ENCODE data around the gene TNF. TPM values are rescaled to one million over a fixed set of nuclear protein-coding genes. Genes with fewer than 3 reads are reported as not detected.

The TNF gene
- total RNA-seq, 1 experiment from 2014 or later: not detected

GRCh38 chr6:31541658-31542521, 33.5 kb upstream of the TNF start, which contains the start of gene DDX39B:
Gene DDX39B (minus strand): TSS chr6:31542003. CDS start chr6:31540532, 1,471 bp downstream.
- H2AK5ac ChIP-seq (ENCODE audit: insufficient read length, low read length): peak within 1 kb of the TSS; percentile 56
- H3K4me1 Mint-ChIP-seq: peaks cover 45 to 49% of the 10 kb centered on the region in 2 experiments
- H3K23ac ChIP-seq (ENCODE audit: insufficient read length, low read depth, low read length): no peak within 1 kb of the TSS
- H3K27me3 ChIP-seq (ENCODE audit: insufficient read depth, low read length): no peaks in the 10 kb centered on the region
- peak within 1 kb of the TSS; percentile 59 for H3K4me2 ChIP-seq (ENCODE audit: insufficient read depth, insufficient read length, low read length)
- peak; percentile 96 for DNase-seq
- no peak within 1 kb of the TSS for H2BK20ac ChIP-seq (ENCODE audit: low read depth, low read length, poor library complexity, severe bottlenecking)
- H3K4me3 Mint-ChIP-seq: peak within 1 kb of the TSS; percentile 98 to 99
- peak within 1 kb of the TSS; percentile 87 for H2BK120ac ChIP-seq (ENCODE audit: low read depth, low read length, poor library complexity, severe bottlenecking)
- no peaks in the 10 kb centered on the region for H3K27me3 Mint-ChIP-seq (ENCODE audit: low read depth)
- H3K9me3 Mint-ChIP-seq: no peaks in the 10 kb centered on the region; a peak in 1 of 5 replicates
- H4K91ac ChIP-seq (ENCODE audit: insufficient read length, low read depth, low read length): peak within 1 kb of the TSS; percentile 9
- peak within 1 kb of the TSS; percentile 96 for H3K27ac ChIP-seq (ENCODE audit: insufficient read length, low read depth, low read length)
- peaks cover 2% of the 10 kb centered on the region; the same call in 1 of the 2 replicates for H3K4me1 ChIP-seq (ENCODE audit: insufficient read depth, low read length)
- H2BK5ac ChIP-seq (ENCODE audit: insufficient read length, low read length): peak within 1 kb of the TSS; percentile 100
- peak within 1 kb of the TSS; percentile 80 for H3K56ac ChIP-seq (ENCODE audit: insufficient read length, low read depth, low read length)
- H4K20me1 ChIP-seq (ENCODE audit: control insufficient read depth, insufficient read depth, insufficient read length): no peaks in the 10 kb centered on the region
- H4K8ac ChIP-seq (replicated peaks; ENCODE audit: insufficient read length, low read depth, low read length): peak within 1 kb of the TSS; percentile 85
- H3K36me3 Mint-ChIP-seq (ENCODE audit: insufficient read depth in 1 of 3, low read depth in 3 of 3): peaks cover 39 to 46% (median 46%) of the 10 kb centered on the region in 3 experiments
- no peaks in the 10 kb centered on the region for H3K9me3 ChIP-seq (ENCODE audit: control insufficient read depth, low read depth, low read length)
- peak within 1 kb of the TSS; percentile 91 for H3T11ph ChIP-seq (ENCODE audit: low read length)
- H3K18ac ChIP-seq (ENCODE audit: insufficient read length, low read depth, low read length): peak within 1 kb of the TSS; percentile 96
- H4K5ac ChIP-seq (ENCODE audit: insufficient read length, low read depth, low read length): peak within 1 kb of the TSS; percentile 99
- H3K79me2 ChIP-seq (ENCODE audit: insufficient read depth, low read length): peaks cover 31% of the 10 kb centered on the region
- no CpG with 5 or more reads among the region's 43 CpGs for WGBS (ENCODE audit: extremely low coverage, insufficient read length, low lambda C conversion rate)
- H2BK12ac ChIP-seq (ENCODE audit: insufficient read length, low read depth, low read length): peak within 1 kb of the TSS; percentile 82
- TF ChIP-seq, protein P1, sequence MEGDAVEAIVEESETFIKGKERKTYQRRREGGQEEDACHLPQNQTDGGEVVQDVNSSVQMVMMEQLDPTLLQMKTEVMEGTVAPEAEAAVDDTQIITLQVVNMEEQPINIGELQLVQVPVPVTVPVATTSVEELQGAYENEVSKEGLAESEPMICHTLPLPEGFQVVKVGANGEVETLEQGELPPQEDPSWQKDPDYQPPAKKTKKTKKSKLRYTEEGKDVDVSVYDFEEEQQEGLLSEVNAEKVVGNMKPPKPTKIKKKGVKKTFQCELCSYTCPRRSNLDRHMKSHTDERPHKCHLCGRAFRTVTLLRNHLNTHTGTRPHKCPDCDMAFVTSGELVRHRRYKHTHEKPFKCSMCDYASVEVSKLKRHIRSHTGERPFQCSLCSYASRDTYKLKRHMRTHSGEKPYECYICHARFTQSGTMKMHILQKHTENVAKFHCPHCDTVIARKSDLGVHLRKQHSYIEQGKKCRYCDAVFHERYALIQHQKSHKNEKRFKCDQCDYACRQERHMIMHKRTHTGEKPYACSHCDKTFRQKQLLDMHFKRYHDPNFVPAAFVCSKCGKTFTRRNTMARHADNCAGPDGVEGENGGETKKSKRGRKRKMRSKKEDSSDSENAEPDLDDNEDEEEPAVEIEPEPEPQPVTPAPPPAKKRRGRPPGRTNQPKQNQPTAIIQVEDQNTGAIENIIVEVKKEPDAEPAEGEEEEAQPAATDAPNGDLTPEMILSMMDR (conservative IDR thresholded peaks at IDR 0.05): no peak
- H2AFZ ChIP-seq (ENCODE audit: low read length): no peak within 1 kb of the TSS
- H3K9ac ChIP-seq (ENCODE audit: extremely low read depth, insufficient read length, low read length): peak within 1 kb of the TSS; percentile 100
- H3K14ac ChIP-seq (ENCODE audit: insufficient read depth, low read length): peak within 1 kb of the TSS; percentile 64
- H3K27ac Mint-ChIP-seq: peak within 1 kb of the TSS; percentile 99 to 100 (median 100)
- H3K4ac ChIP-seq (ENCODE audit: low read depth, low read length): peak within 1 kb of the TSS; percentile 88; the same call in 1 of the 2 replicates
- H2BK15ac ChIP-seq (ENCODE audit: low read depth, low read length): no peak within 1 kb of the TSS
- H3K79me1 ChIP-seq (ENCODE audit: insufficient read depth, low read depth, low read length, poor library complexity, severe bottlenecking): peaks cover 5% of the 10 kb centered on the region
- peaks cover 5% of the 10 kb centered on the region for H3K23me2 ChIP-seq (ENCODE audit: insufficient read length, low read depth, low read length, poor library complexity, severe bottlenecking)
